ENCODE results near the gene LCA5L. TPM values are rescaled to one million over a fixed set of nuclear protein-coding genes. Genes with fewer than 3 reads are reported as not detected.

Gene LCA5L
- polyA plus RNA-seq, 2 of the 4 experiments (the other 2 are of a cell fraction) = 0.90 to 2.8 TPM

DNA sequence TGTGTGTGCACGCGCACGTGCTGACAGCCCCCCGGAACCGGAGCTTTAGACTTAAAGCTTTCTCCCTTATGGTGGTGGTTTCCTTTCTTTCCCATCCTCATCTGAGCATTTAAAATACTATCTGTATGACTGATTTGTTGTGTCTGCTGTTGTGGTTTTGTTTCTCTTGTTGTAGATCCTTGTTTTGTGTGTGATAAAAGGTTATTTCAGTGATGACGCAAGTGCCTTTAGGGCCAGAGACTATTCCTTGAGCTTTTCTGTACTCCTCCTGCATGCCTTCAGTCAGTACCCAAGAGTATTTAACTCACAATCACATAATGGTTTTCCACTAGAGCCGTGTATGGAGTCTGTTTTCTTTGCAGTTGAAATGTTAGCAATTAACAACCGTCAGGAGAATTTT lies 45.4 kb downstream of the LCA5L start:
- H3K4me2 ChIP-seq = no peak overlapping the region
- CTCF ChIA-PET = no interaction called here
- FAIRE-seq = no peak

DNA sequence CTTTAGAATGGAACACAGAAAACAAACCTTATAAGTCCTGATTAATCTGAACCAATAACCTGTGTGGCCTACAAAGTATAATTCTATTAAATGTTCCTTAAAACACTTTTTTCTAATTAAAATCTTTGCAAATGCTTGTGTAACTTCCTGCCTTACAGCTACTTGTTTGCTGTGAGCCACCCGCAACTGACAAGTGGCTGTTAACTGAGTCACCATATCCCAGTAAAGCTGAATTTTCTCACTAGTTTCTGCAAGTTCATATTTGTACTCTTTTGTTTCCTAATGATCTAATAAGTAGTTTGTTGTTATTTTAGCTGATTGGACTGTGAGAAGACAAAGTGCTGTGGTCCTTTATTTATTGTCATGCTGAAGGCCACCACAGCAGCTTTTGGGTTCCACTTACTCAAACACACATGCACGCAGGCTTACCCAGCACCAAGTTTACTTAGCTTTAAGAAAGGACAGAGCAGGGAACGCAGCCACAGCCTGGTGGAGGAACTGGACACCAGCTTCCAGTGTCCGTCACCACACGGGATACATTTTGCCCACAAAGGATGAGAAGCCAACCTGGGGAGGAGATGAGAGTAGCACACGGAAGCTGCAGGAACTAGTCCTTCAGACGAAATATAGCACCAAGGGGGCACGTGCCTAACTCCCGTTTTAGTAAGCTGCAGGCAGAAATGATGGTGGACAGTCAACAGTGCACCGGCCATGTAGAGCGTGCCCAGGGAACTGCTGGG lies 47.8 kb downstream of the LCA5L start:
- no peak overlapping the region for H3K4me2 ChIP-seq
- CTCF ChIA-PET = interaction anchor here (1.6 kb wide), 1 partner anchor 25 kb away, joined by 4 read pairs; no protein-coding TSS in a partner anchor
- TF ChIP-seq CBX8 (IDR thresholded peaks at IDR 0.05) (no peak), HOXB5 (CRISPR knock-in tag; IDR thresholded peaks at IDR 0.05) (no peak), FOSB (CRISPR knock-in tag; IDR thresholded peaks at IDR 0.05) (no peak), HDAC2 (IDR thresholded peaks at IDR 0.05) (no peak), MAFK (IDR thresholded peaks at IDR 0.05; ENCODE audit: partially characterized antibody) (no peak)
- H3K9me3 ChIP-seq = no peaks in the 10 kb centered on the region
- no peak overlapping the region for H3K27ac ChIP-seq
- no peaks in the 10 kb centered on the region for H3K4me1 ChIP-seq
- DNase-seq (ENCODE audit: low read depth in 1 of 2, low spot score in 1 of 2) (no peak), ATAC-seq (no peak), FAIRE-seq (no peak)
- no peak overlapping the region for H3K4me3 ChIP-seq
- WGBS (ENCODE audit: missing lambda C conversion rate) = 93% methylated on average over 11 of the region's 11 CpGs
- POLR2A ChIA-PET = no interaction called here

More for the DNA sequence above, 45.4 kb downstream of the LCA5L start:
- no peak overlapping the region for H3K27ac ChIP-seq
- no peak for TF ChIP-seq FOSB (CRISPR knock-in tag; IDR thresholded peaks at IDR 0.05)
- no peak for TF ChIP-seq PHF8 (IDR thresholded peaks at IDR 0.05; ENCODE audit: borderline replicate concordance, low read depth)
- no peak for TF ChIP-seq MAFK (IDR thresholded peaks at IDR 0.05; ENCODE audit: partially characterized antibody)
- TF ChIP-seq, protein P1, sequence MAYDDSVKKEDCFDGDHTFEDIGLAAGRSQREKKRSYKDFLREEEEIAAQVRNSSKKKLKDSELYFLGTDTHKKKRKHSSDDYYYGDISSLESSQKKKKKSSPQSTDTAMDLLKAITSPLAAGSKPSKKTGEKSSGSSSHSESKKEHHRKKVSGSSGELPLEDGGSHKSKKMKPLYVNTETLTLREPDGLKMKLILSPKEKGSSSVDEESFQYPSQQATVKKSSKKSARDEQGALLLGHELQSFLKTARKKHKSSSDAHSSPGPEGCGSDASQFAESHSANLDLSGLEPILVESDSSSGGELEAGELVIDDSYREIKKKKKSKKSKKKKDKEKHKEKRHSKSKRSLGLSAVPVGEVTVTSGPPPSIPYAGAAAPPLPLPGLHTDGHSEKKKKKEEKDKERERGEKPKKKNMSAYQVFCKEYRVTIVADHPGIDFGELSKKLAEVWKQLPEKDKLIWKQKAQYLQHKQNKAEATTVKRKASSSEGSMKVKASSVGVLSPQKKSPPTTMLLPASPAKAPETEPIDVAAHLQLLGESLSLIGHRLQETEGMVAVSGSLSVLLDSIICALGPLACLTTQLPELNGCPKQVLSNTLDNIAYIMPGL (CRISPR knock-in tag; IDR thresholded peaks at IDR 0.05; ENCODE audit: borderline replicate concordance) = no peak
- TF ChIP-seq FOXS1 (CRISPR knock-in tag; IDR thresholded peaks at IDR 0.05) = no peak
- TF ChIP-seq, protein P2, sequence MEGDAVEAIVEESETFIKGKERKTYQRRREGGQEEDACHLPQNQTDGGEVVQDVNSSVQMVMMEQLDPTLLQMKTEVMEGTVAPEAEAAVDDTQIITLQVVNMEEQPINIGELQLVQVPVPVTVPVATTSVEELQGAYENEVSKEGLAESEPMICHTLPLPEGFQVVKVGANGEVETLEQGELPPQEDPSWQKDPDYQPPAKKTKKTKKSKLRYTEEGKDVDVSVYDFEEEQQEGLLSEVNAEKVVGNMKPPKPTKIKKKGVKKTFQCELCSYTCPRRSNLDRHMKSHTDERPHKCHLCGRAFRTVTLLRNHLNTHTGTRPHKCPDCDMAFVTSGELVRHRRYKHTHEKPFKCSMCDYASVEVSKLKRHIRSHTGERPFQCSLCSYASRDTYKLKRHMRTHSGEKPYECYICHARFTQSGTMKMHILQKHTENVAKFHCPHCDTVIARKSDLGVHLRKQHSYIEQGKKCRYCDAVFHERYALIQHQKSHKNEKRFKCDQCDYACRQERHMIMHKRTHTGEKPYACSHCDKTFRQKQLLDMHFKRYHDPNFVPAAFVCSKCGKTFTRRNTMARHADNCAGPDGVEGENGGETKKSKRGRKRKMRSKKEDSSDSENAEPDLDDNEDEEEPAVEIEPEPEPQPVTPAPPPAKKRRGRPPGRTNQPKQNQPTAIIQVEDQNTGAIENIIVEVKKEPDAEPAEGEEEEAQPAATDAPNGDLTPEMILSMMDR (IDR thresholded peaks at IDR 0.05) = no peak
- TF ChIP-seq CHD4 (IDR thresholded peaks at IDR 0.05; ENCODE audit: borderline replicate concordance) = no peak
- no peak for TF ChIP-seq CBX8 (IDR thresholded peaks at IDR 0.05)
- TF ChIP-seq EHMT2 (IDR thresholded peaks at IDR 0.05; ENCODE audit: low read depth) = no peak
- TF ChIP-seq KDM1A (IDR thresholded peaks at IDR 0.05; ENCODE audit: low read depth) = no peak
- no peak for TF ChIP-seq ZSCAN20 (CRISPR knock-in tag; IDR thresholded peaks at IDR 0.05)
- TF ChIP-seq, protein P3, sequence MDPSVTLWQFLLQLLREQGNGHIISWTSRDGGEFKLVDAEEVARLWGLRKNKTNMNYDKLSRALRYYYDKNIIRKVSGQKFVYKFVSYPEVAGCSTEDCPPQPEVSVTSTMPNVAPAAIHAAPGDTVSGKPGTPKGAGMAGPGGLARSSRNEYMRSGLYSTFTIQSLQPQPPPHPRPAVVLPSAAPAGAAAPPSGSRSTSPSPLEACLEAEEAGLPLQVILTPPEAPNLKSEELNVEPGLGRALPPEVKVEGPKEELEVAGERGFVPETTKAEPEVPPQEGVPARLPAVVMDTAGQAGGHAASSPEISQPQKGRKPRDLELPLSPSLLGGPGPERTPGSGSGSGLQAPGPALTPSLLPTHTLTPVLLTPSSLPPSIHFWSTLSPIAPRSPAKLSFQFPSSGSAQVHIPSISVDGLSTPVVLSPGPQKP (IDR thresholded peaks at IDR 0.05; ENCODE audit: low read depth, low read length) = no peak
- no peak for TF ChIP-seq JUN (IDR thresholded peaks at IDR 0.05)
- TF ChIP-seq MYC (IDR thresholded peaks at IDR 0.05; ENCODE audit: borderline replicate concordance, low read length) = no peak
- TF ChIP-seq RARB (CRISPR knock-in tag; IDR thresholded peaks at IDR 0.05) = no peak
- no peak for TF ChIP-seq NFE2L2 (conservative IDR thresholded peaks at IDR 0.05; ENCODE audit: low read length)
- TF ChIP-seq RFX5 (IDR thresholded peaks at IDR 0.05) = no peak
- TF ChIP-seq EHF (CRISPR knock-in tag; IDR thresholded peaks at IDR 0.05) = no peak
- TF ChIP-seq ZFP36 (IDR thresholded peaks at IDR 0.05; ENCODE audit: borderline replicate concordance, partially characterized antibody) = no peak
- TF ChIP-seq, protein P4, sequence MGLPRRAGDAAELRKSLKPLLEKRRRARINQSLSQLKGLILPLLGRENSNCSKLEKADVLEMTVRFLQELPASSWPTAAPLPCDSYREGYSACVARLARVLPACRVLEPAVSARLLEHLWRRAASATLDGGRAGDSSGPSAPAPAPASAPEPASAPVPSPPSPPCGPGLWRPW (IDR thresholded peaks at IDR 0.05) = no peak
- ATAC-seq (no peak), DNase-seq (ENCODE audit: low read depth in 1 of 2, low spot score in 1 of 2) (no peak)
- WGBS (ENCODE audit: missing lambda C conversion rate) = 97% methylated on average over 8 of the region's 8 CpGs
- no peaks in the 10 kb centered on the region for H3K9me3 ChIP-seq
- no peaks in the 10 kb centered on the region for H3K4me1 ChIP-seq
- no peak overlapping the region for H3K4me3 ChIP-seq
- POLR2A ChIA-PET = no interaction called here

Measured in A549 (cell line).